ENCODE results near the gene SLC5A10.
"Not testable (repeated sequence)": the region's sequence is repeated elsewhere in the genome, so short reads cannot be mapped to it uniquely, and the experiment has no call there.

SLC5A10 gene

DNA sequence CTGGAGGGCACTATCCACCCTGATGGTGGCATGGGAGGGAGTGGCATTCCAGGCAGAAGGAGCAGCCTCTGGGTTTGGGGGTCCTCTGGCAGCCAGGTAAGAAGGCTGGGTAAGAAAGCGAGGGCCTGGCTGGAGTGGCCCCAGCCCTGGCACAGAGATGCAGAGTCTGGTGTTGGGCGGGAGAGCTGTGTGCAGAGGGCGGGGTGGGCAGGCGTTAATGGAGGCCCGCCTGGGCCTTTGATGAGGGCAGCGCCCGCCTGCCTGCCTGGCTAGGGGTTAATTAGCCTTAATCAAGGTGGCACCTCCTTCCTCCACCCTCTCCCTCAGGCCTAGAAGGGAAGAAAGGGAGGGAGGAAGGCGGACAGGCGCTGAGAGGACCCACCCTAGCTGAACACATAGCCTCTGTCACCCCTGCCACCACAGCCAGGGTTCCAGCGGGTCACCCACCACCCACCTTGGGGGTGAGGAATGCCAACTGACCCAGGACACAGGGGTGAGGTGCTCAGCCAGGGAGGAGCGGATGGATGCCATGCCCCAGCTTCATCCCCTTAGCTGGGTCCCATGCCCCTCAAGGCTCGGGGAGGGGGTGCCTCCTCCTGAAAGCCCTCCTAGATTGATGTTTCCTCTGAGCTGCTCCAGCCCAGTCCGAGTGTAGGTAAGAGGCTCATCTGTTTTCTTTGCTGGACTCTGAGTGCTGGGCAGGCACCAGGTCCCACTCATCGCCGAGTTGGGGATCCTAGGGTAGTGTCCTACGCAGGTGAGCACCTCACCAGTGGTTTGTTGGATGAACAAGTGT, 66.0 kb downstream of the SLC5A10 start:
- DNase-seq (ENCODE audit: low read depth), result no peak

- DNase-seq (ENCODE audit: low read depth), result no peak
Observed at GRCh38 chr17:19018600-19018950, 66.6 kb downstream of the SLC5A10 start.

DNA sequence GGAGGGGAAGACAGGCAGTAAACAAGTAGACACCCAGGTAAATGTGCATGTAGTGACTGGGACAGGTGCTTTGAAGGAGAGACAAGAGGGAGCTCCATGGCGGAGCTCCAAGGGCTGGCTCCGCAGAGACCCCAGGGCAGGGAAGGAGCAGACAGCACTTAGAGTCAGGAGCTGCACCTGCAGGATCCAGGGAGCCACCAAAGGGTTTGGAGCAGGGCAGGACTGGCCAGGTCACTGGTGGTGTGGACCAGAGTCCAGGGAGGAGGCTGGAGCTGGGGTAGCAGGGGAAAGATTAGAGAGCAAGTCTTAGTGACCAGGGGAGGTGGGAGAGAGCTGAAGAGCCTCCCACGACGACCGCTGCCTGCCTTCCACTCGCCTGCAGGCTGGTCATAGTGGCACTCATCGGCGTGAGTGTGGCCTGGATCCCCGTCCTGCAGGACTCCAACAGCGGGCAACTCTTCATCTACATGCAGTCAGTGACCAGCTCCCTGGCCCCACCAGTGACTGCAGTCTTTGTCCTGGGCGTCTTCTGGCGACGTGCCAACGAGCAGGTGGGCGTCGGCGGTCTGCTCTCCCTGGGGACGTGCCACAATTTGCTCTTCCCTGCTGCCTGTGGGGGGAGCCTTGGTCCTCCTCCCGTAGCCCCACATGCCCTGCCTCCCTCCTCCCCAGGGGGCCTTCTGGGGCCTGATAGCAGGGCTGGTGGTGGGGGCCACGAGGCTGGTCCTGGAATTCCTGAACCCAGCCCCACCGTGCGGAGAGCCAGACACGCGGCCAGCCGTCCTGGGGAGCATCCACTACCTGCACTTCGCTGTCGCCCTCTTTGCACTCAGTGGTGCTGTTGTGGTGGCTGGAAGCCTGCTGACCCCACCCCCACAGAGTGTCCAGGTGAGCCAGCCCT, 67.3 kb downstream of the SLC5A10 start:
- DNase-seq (ENCODE audit: low read depth), result no peak

GRCh38 chr17:19020016-19020415, 68.1 kb downstream of the SLC5A10 start:
- no peak for DNase-seq (ENCODE audit: low read depth)

- DNase-seq (ENCODE audit: low read depth), result not testable (repeated sequence)
Observed at GRCh38 chr17:19021011-19021621, 69.2 kb downstream of the SLC5A10 start.

- peak; percentile 16 for DNase-seq (ENCODE audit: low read depth)
Observed at GRCh38 chr17:19021622-19022083, 69.7 kb downstream of the SLC5A10 start.

DNA sequence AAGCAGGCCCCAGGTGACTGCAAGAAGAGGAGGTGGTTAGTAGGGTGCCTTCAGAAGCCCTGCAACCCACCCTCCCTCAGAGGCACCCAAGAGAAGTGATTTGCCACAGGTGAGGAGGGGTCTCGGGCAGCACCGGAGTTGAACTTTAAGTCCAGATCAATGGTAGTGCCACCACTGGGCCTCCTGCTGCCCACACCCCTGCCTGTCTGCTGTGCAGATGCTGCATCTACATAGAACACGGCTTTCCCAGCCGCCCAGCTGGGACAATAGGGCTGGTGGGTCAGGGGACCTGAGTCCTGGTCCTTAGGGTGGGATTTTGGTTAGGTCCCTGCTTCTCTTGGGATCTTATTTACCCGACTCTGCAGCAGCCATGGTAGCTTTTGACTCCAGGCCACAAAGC, 70.2 kb downstream of the SLC5A10 start:
- DNase-seq (ENCODE audit: low read depth), result no peak

DNA sequence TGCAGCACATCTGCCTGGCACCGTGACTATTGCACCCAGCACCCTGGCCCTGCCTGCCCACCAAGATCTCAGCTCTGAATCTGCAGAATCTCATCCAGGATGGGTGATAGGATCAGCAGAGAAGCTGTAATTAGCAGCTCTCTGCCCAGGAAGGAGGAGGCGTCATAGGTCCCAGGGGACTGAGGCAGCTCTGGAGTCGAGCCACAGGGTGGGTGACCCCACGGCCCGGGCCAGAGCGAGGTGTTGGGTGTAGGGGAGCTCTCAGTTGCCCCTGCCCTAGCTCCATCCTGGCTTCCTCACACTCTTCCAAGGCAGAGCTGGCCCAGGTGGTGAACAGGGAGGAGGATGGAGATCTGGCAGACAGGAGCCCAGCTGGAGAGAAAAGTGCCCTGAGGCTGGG, 70.8 kb downstream of the SLC5A10 start:
- no peak for DNase-seq (ENCODE audit: low read depth)

DNA sequence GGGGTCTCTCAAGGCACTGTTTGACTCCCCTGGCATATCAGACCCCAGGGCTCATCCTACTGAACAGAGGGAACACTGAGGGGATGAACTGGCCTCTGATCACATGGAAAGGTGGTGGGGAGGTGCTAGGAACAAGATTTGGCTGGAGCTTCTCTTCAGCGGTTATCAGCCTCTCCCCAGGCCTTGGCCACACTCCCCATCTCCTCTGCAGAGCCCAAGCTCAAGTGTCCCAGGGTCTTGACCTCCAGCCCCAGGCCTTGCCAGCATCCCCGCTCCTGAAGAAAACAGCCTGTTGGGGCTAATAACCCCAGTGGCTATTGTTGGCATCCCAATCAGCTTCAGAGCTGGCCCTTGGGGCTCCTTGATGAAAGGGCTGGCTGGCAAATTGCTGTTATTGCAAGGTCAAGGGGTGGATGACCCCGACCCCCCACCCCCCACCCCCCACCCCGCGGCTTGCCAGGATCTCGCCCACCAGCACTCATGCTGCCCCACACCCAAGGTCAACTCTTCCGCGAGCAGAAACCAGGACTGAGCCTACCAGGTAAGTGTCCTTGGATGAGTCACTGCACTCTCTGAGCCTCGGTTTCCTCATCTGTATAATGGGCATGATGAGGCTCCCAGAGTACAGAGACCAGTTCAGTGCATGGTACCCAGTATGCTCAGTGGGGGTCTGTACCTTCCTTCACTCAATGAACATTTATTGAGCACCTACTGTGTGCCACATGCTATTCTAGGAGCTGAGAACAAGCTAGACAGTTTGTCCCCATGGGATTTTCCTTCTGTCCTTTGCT, 71.4 kb downstream of the SLC5A10 start:
- DNase-seq (ENCODE audit: low read depth), result no peak

- DNase-seq (ENCODE audit: low read depth), result no peak
Observed at GRCh38 chr17:19024101-19025078, 72.4 kb downstream of the SLC5A10 start.

GRCh38 chr17:19028671-19029070, 76.7 kb downstream of the SLC5A10 start:
- DNase-seq (ENCODE audit: low read depth), result not testable (repeated sequence)

GRCh38 chr17:19029740-19030139, 77.8 kb downstream of the SLC5A10 start:
- not testable (repeated sequence) for DNase-seq (ENCODE audit: low read depth)

GRCh38 chr17:19030771-19031449, 78.9 kb downstream of the SLC5A10 start:
- DNase-seq (ENCODE audit: low read depth), result not testable (repeated sequence)

DNA sequence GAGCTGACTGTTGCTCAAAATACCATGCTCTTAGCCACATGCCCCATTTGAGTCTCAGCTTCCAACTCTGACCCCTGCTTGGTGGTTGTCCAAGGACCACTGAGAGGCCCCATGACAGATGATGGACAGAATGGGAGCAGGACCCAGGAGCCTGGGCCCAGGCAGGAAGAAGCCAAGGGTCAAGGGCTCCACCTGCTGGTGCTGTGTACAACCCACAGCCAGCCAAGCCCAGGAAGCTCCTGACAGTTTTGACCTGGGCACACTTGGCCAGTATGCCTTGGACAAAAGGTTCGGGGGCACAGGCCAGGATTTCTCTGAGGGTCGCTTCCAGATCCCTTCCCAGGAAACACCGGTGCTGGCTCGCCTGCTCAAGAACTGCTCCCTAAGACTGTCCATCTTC, 79.8 kb downstream of the SLC5A10 start:
- not testable (repeated sequence) for DNase-seq (ENCODE audit: low read depth)

DNA sequence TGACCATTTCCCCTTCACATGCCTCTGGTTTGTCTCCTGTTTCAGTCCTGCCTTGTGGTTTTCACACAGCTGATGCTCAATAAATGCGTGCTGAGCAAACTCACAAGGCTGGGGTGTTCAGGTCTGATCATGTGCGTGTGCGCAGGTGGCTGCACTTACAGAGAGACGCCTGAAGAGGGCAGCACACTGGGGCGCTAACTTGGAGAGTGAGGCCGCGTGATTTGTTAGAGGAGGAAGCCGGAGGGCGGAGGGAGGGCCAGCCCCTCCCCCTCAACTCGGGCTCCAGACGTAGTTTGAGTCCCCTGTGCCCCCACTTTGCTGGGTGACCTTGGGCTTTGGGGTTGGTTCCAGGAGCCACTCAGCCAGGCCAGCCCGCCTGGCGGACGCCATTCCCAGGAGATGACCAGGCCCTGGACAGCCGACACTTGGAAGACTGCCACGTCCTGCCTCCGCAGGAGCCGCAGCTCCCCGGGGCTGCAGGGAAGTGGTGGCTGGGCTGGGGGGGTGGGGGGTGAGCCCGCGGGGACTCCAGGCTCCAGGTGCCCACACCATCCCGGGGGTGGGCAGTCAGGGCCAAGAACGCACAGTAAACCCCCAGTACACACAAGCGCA, 80.5 kb downstream of the SLC5A10 start:
- not testable (repeated sequence) for DNase-seq (ENCODE audit: low read depth)

GRCh38 chr17:19036186-19036585, 84.2 kb downstream of the SLC5A10 start:
- not testable (repeated sequence) for DNase-seq (ENCODE audit: low read depth)

DNA sequence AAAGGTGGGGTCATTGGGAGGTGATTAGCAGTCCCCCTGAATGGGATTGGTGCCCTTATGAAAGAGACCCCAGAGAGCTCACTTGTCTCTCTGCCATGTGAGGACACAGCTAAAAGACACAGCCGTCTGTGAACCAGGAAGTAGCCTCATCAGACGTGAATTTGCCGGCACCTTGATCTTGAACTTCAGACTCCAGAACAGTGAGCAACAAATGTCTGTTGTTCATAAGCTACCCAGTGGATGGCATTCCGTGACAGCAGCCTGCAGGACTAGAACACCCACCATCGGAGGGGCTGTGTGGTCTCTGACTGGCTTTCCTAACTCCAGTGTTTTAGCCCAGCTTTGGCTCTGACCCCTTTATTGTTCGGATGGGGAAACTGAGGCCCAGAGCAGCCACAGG, 85.6 kb downstream of the SLC5A10 start:
- not testable (repeated sequence) for DNase-seq (ENCODE audit: low read depth)

DNA sequence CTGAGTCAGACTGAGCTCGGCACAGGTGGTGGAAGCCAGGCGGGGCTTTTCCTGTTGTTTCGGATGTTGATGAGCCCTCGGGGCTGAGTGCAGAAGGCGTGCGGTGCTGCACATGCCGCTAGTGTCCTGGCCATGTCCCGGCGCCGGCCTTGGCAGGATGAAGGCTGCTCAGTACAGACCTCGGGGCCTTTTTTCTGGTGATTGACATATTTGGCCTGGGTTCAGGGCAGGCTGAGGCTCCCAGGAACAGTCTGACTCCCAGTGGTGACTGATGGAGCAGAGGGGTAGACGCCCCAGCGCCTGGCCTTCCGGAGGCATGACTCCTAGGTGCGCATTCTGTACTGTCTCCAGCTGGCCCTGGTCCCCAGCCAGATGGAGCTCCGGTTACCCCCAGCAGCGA, 86.0 kb downstream of the SLC5A10 start:
- DNase-seq (ENCODE audit: low read depth), result not testable (repeated sequence)

DNA sequence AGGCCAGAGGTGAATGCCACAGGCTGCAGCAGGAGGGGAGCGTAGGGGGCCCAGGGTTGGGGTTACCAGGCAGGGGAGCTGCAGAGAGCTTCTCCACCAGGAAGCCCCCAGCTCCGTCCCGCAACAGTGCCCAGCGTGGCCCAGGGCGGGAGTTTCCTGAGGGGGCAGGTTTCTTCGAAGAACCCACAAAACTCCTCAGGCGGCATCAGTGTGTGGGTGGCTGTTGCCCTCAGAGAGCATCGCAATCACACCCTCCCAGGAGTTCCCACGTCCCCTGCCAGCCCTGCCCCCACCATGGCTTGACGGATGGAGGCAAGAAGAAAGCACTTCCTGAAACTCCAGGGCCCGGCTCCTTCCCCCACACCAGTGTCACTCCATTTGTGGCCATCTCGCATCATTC, 86.8 kb downstream of the SLC5A10 start:
- DNase-seq (ENCODE audit: low read depth), result not testable (repeated sequence)

All from T follicular helper cell (primary cell).